GM19467 (cell line): ENCODE results near the gene SEC22A.
"Not testable (repeated sequence)": the region's sequence is repeated elsewhere in the genome, so short reads cannot be mapped to it uniquely, and the experiment has no call there.

Source experiments
- ATAC-seq: cut with Tn5 transposase; IDR thresholded peaks from one replicate; pipeline ENCODE4 v1.9.1; 2021; ENCODE audit warnings: mild to moderate bottlenecking, moderate library complexity; ENCODE audit not compliant: unreplicated experiment

SEC22A gene

GRCh38 chr3:123169930-123170329 is 31.8 kb upstream of the SEC22A start:
- no peak for ATAC-seq

- no peak for ATAC-seq
Observed at GRCh38 chr3:123180791-123181190, 21.0 kb upstream of the SEC22A start.

- no peak for ATAC-seq
Observed at GRCh38 chr3:123186695-123187094, 15.0 kb upstream of the SEC22A start.

GRCh38 chr3:123188058-123188457 is 13.7 kb upstream of the SEC22A start:
- no peak for ATAC-seq

GRCh38 chr3:123193448-123194101 is 8.2 kb upstream of the SEC22A start:
- ATAC-seq: no peak

- no peak for ATAC-seq
Observed at GRCh38 chr3:123194552-123194951, 7.2 kb upstream of the SEC22A start.

GRCh38 chr3:123198372-123198771 is 3.4 kb upstream of the SEC22A start:
- no peak for ATAC-seq

- ATAC-seq: no peak
Observed at GRCh38 chr3:123201223-123201556, 553 bp upstream of the SEC22A start.

- no peak for ATAC-seq
Observed at GRCh38 chr3:123202451-123202850, 708 bp downstream of the SEC22A start.

GRCh38 chr3:123218990-123219389 is 17.2 kb downstream of the SEC22A start:
- no peak for ATAC-seq

- ATAC-seq: not testable (repeated sequence)
Observed at GRCh38 chr3:123221369-123221768, 19.6 kb downstream of the SEC22A start.

- ATAC-seq: no peak
Observed at GRCh38 chr3:123225016-123225415, 23.3 kb downstream of the SEC22A start.

GRCh38 chr3:123226549-123226948 is 24.8 kb downstream of the SEC22A start:
- no peak for ATAC-seq

- ATAC-seq: no peak
Observed at GRCh38 chr3:123229145-123229544, 27.4 kb downstream of the SEC22A start.

GRCh38 chr3:123236902-123237301 is 35.2 kb downstream of the SEC22A start:
- no peak for ATAC-seq

GRCh38 chr3:123239186-123239585 is 37.4 kb downstream of the SEC22A start:
- not testable (repeated sequence) for ATAC-seq

- ATAC-seq: no peak
Observed at GRCh38 chr3:123239756-123240155, 38.0 kb downstream of the SEC22A start.

- ATAC-seq: no peak
Observed at GRCh38 chr3:123244128-123244527, 42.4 kb downstream of the SEC22A start.

- no peak for ATAC-seq
Observed at GRCh38 chr3:123246866-123247265, 45.1 kb downstream of the SEC22A start.

- ATAC-seq: no peak
Observed at GRCh38 chr3:123256256-123256655, 54.5 kb downstream of the SEC22A start.

GRCh38 chr3:123258359-123258758 is 56.6 kb downstream of the SEC22A start:
- ATAC-seq: no peak

- ATAC-seq: no peak
Observed at GRCh38 chr3:123258811-123259420, 57.2 kb downstream of the SEC22A start.

- ATAC-seq: no peak
Observed at GRCh38 chr3:123261666-123262065, 59.9 kb downstream of the SEC22A start.
